OCI-LY7 (cell line): ENCODE results near the gene GATA3.

ENCODE experiments used
- EZH2phosphoT487 ChIP-seq: fragments of 200-600 bp; sonication (generic); IDR thresholded peaks from 2 replicates; pipeline ENCODE4 v1.6.1; 2018; ENCODE audit warnings: low read depth, borderline replicate concordance, mild to moderate bottlenecking, mixed run types, antibody characterized with exemption, low read length, moderate library complexity, mixed read lengths
- TF ChIP-seq, protein P1 (sequence below): fragments of 200-600 bp; sonication (generic); conservative IDR thresholded peaks from 2 replicates; pipeline ENCODE4 v1.5.1; 2014; ENCODE audit warnings: mild to moderate bottlenecking, antibody characterized with exemption, low read length, moderate library complexity, mixed read lengths

DNA sequence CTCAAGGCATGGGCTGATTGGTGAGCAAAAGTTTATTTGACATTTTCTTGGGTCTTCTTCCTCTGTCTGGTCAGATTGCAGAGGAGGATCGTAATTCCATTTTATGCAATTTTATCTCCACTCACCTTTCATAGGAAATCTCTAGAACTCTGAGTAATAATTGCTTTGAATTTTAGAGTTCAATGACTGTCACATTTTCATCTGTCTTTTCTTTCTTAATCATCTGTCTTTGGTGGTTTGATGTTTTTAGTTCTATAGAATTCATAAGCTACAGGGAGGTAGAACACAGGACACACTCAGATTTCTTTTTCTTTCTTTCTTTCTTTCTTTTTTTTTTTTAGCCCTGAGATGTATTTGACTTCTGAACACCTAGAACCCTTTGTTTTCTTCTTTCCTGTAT, 11.6 kb downstream of the GATA3 start:
- TF ChIP-seq, protein P1, sequence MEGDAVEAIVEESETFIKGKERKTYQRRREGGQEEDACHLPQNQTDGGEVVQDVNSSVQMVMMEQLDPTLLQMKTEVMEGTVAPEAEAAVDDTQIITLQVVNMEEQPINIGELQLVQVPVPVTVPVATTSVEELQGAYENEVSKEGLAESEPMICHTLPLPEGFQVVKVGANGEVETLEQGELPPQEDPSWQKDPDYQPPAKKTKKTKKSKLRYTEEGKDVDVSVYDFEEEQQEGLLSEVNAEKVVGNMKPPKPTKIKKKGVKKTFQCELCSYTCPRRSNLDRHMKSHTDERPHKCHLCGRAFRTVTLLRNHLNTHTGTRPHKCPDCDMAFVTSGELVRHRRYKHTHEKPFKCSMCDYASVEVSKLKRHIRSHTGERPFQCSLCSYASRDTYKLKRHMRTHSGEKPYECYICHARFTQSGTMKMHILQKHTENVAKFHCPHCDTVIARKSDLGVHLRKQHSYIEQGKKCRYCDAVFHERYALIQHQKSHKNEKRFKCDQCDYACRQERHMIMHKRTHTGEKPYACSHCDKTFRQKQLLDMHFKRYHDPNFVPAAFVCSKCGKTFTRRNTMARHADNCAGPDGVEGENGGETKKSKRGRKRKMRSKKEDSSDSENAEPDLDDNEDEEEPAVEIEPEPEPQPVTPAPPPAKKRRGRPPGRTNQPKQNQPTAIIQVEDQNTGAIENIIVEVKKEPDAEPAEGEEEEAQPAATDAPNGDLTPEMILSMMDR, result no peak
- no peak for TF ChIP-seq EZH2phosphoT487
